Right lung (tissue), 5 donors: ENCODE data around the gene TTC39C. TPM values are rescaled to one million over a fixed set of nuclear protein-coding genes. Genes with fewer than 3 reads are reported as not detected.
"Not testable (repeated sequence)": the region's sequence is repeated elsewhere in the genome, so short reads cannot be mapped to it uniquely, and the experiment has no call there.

ENCODE experiments used
- DNase-seq, 2 donors: peaks; one replicate each; pipeline ENCODE4 v3.0.0-alpha.2; 2013
- polyA plus RNA-seq, 5 donors: library from polyadenylated mRNA; unstranded; fragments of 120-200 nt; gene quantifications; one replicate each; pipeline versions ENCODE4 v1.2.1 to v1.2.3, GENCODE V29; 2013; ENCODE audit warnings: inconsistent platforms in 1 of 5, low replicate concordance in 1 of 5; ENCODE audit not compliant: insufficient read length in 5 of 5, insufficient read depth in 1 of 5

The TTC39C gene
- polyA plus RNA-seq, 5 donors, result 11.1 to 14.5 (median 13.2) TPM

DNA sequence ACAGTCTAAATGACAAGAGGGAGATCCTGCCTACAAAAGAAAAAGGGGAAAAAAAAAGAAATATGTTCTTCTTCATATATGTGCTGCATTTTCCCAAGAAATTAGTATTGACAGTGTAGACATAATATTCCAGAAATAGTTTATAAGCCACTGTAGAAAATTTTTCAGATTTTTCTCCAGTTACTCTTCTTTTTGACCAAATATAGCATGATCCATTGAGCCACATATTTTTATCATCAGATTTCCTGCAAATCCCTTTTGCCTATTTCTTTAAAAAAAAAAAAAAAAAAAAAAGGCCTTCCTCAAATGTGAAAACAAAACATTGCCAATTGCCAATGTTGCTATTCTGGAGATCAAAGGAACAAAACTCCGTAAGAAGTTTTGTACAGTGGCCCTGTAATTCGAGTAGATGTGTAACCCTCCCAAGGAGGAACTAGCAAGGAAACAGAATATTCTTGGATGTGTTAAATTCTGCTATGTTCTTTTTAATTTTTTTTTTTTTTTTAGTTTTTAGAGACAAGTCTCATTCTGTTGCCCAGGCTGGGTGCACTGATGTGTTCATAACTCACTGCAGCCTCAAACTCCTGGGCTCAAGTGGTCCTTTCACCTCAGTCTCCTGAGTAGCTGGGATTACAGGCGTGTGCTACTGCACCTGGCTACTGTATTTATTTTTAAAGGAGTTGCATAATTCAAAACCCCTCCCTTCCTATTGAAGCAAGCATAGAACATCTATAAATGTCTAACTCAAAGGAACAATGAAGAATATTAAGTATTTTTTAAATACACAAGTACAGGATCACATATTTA is 111.8 kb downstream of the TTC39C start:
- DNase-seq, result no peak

DNA sequence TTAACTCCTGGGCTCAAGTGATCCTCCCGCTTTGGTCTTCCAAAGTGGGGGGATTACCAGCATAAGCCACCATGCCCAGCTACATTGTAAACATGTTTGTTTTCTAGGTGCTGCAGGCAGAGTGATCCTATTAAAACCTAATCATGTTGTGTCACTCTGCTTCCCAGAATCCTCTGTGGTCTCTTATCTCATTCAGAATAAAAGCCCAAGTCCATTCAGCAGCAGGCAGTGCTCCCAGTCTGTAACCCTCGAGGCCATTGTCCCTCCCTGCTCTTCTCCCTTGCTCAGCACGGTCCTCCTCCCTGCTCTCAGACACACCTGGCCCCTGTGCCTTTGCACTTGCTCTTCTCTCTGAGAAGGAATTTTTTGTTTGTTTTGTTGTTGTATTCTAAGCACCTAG is 113.2 kb downstream of the TTC39C start:
- DNase-seq, result no peak

DNA sequence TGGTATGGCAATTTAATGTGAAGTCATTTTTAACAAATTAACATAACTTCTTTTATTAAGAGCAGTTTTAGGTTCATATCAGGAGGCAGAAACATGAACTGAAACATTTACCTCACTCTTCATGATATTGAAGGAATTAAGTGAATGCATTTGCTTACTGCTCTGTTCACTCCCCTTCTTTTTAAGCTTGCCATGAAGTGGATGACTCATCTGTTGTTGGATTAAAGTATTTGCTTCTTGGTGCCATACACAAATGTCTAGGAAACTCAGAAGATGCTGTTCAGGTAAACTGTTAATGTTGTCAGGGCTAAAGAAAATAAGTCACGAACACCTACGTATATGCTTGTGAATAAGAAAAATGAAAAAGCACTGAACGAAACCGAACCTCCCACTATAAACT is 114.1 kb downstream of the TTC39C start:
- no peak for DNase-seq

DNA sequence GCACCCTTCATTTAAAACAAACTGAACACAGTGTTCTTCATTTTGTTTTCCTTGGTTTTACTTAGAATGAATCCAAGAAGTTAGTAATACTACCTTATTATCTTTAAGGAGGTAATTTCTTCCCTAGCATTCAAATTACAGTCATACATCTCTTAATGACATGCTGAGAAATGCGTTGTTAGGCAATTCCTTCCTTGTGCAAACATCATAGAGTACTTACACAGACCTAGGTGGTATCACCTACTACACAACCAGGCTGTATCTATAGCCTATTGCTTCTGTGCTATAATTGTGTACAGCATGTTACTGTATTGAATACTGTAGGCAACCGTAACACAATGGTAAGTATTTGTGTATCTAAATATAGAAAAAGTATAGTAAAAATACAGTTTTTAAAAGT is 115.9 kb downstream of the TTC39C start:
- DNase-seq, result no peak

DNA sequence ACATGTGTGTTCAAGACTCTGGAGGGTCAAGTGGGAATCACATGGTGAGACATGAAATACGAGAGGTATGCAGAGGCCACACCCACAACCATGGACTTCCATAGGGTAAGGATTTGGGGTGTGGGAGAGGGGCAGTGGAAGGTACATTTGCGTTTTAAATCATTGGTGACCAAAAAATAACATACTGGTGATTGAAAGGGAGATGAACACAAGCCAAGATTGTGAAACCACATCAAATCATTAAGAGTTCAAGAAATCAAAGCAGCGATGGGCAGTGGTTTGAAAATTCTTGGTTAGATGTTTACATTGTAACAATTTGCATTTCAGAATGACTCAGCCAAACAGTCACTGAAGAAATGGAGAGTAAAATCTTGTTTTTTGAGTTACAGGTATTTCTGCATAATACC is 122.4 kb downstream of the TTC39C start:
- no peak for DNase-seq

DNA sequence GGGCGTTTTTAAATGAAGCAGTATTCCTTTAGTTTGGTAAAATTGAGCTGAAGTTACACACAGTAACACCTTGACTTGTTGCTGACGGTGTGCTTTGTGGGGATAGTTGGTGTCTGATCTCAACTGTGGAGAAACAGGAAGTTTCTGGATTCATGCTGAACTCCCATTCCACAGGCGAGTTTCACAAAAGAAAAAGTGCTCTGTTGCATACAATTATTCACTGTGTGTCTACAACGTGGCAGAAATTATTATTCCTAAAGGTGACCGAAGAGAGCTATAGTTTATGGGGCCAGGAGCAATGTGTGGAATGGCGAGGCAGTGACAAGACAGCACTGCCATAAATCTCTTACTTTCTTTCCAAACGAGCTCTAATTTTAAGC is 123.8 kb downstream of the TTC39C start:
- no peak for DNase-seq

DNA sequence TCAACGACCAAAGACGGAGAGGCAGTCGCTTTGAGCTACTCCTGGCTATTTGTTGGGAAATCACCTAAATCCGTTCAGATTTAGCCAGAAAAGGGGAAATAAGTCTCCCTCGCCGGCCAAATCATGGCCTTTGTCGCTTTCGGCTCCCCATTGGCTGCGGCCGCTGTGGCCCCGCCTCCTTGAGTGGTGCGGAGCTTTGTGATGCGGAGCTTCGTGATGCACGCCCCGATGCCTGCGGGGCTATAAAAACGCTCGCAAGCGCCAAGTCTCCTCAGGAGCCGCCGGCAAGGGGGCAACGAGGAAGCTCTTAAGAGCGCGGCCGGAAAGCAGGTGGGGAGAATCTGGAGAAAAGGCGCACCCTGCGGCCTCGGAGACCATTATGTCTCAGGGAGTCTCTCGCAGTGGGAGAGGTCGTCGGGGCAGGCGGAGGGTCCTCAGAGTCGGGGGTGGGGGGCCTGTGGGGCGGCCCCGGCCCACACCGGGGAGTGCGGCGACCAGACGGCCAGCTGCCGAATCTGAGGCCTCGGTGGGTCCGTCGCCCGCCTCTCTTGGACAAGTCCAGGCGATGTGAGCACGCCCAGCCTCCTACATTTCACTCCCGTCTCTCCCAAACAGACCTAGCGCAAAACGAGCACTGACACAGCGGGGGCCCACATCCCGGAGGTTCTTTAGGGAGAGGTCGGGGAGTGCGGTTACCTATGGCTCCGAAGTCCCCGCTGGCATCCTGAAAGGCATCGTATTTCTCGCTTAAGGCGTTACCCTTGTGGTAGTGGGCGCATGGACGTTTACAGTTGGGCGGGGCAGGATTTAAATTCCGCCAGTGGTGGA is 124.4 kb downstream of the TTC39C start, which contains the start of gene CABYR:
TSS of gene CABYR (plus strand) at position 274 of the 828 bp plus-strand sequence. CDS start 4,053 bp downstream, outside the sequence.
- peak; percentile 51 to 58 for DNase-seq

DNA sequence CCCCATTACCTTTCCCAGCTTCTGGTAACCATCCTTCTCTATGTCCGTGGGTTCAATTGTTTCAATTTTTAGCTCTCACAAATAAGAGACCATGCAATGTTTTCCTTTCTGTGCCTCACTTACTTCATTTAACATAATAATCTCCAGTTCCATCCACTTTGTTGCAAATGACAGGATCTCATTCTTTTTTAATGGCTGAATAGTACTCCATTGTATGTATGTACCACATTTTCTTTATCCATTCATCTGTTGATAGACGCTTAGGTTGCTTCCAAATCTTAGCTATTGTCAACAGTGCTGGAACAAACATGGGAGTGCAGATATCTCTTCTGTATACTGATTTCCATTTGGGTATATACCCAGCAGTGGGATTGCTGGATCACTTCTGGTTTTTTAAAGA is 126.1 kb downstream of the TTC39C start:
- no peak for DNase-seq

DNA sequence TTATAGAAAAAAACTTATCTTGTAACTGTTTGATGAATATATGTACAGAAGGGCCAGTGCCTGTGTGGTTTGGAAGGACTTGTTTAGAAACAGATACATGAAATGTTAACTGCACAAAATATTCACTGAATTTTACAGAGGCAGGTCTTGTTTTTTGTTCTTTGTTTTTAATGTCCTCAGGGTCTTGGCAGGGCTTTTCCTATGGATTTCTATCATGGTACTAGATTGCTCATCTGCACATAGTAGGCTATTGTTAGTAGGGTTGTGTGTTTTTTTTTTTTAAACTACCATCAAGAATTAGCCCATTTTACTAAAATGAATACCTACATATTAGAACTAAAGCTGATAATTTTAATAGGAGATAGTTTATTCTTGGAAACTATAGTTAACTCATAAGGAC is 127.8 kb downstream of the TTC39C start:
- no peak for DNase-seq

DNA sequence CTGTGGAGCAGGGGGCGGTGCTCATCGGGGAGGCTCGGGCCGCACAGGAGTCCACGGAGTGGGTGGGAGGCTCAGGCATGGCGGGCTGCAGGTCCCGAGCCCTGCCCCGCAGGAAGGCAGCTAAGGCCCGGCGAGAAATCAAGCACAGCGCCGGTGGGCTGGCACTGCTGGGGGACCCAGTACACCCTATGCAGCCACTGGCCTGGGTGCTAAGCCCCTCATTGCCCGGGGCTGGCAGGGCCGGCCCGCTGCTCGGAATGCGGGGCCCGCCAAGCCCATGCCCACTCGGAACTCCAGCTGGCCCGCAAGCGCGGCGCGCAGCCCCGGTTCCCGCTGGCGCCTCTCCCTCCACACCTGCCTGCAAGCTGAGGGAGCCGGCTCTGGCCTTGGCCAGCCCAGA is 135.0 kb downstream of the TTC39C start:
- not testable (repeated sequence) for DNase-seq

DNA sequence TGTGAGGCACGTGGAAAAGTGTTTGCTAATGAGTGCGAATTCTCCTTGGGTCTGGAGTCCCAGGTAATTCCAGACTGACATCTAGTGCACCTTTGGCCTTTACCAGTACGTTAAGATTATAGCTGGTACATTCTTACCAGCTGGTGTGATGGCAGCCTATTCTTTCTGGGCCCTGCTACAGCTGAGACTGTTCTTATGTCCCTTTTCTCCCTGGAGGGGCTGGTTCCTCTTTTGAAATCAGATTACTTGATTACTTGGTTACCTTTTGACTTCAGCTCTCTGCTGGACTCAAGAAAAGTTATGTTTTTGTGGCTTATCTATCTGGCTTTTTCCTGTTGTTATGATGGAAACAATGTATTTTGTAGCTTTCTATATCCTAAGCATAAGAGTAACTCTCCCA is 138.8 kb downstream of the TTC39C start:
- DNase-seq, result no peak

DNA sequence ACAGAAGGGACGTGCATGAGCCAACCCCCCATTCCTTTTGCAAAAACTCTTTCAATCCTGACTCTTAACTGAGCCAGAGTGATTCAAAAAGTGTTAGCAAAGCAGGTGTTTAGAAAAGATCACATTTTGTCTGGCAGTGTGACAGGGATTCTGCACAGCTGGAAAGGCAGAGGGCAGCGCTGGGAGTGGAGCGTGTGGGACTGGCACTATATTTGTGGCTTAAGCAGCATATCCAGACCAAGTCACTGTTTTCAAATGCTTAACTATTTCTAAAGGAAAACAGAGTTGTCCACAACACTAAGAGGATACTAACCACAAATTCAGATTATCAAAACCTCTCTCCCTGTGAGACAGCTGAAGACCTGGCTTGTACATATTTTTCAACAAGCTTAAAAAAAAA is 143.3 kb downstream of the TTC39C start:
- DNase-seq, result no peak

DNA sequence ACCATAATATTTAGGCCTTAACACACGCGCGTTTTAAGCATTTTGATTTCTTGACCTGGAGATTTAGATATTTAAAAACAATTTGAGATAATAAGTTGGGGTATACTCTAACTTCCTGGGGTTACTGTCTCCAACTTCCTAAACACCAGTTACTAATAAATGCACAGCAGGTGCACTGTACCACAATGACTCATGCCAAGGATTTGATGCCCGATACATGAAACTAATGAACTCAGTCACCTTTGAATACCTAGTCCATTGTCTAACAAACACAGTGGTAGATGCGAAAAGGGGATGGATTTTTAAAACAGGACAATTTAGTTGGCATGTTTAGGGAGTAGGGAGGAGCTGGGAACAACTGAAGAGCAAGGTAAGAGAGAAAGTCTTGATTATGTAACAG is 145.5 kb downstream of the TTC39C start:
- no peak for DNase-seq

DNA sequence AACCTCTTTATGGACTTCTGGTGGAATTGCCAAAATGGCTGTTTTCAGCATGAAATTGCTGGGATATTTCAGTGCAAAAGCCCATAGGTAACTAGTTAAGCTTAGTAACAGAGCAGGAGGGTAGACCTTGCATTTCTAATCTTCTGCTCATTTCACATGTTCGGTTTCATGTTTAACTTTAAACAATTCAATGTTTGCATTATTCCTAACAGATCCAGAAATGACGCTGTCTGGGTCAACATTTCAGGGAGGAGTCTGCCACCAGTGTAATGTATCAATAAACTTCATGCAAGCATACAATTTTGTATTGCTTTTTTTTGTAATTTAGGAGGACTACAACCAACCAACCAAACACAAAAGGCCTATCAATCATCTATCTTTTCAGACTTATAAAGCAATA is 146.8 kb downstream of the TTC39C start:
- no peak for DNase-seq

DNA sequence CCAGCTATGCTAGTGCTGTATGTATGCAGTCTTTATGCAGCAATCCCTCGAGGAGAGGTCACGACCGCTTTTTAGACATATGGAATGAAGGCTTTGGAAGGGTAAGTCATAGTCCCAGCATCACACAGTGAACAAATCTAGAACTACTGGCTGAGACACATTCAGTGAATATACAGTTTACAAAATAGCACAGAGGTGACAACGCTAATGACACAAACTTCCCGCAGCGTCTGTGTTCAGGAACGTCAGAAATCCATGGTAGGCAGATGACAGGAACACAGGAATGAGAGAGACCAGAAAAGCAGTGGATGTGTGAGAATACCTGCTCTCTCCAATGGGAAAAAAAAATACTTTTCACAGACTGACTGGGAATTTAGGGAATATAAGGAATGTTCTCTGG is 153.9 kb downstream of the TTC39C start:
- DNase-seq, result no peak

DNA sequence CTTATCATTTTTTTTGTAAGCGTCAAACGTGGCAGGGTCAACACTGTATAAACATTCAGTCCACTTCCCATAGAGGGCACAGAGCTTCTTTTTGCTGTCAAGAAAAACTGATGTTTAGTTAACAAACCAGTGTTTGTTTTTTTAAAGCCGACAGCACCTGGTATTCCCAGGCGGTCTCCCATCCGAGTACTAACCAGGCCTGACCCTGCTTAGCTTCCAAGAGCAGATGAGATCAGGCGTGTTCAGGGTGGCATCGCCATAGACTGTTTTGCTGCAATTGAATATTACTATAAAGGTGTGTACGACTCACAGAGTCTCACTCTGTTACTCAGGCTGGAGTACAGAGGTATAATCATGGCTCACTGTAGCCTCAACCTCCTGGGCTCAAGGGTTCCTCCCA is 155.8 kb downstream of the TTC39C start:
- DNase-seq, result no peak

DNA sequence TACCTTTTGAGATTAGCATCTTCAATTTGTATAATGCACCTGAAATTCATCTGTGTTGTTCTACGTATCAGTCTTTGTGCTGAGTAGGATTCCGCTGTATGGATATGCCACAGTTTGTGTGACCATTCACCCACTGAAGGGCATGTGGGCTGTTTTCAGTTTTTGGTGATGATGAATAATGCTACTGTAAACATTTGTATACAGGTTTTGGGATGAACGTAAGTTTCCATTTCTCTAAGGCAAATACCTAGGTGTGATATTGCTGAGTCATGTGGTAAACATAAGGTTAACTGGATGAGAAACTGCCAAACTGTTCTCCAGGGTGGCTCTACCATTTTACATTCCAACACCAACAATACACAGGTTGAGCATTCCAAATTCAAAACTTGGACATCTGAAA is 159.4 kb downstream of the TTC39C start:
- no peak for DNase-seq

DNA sequence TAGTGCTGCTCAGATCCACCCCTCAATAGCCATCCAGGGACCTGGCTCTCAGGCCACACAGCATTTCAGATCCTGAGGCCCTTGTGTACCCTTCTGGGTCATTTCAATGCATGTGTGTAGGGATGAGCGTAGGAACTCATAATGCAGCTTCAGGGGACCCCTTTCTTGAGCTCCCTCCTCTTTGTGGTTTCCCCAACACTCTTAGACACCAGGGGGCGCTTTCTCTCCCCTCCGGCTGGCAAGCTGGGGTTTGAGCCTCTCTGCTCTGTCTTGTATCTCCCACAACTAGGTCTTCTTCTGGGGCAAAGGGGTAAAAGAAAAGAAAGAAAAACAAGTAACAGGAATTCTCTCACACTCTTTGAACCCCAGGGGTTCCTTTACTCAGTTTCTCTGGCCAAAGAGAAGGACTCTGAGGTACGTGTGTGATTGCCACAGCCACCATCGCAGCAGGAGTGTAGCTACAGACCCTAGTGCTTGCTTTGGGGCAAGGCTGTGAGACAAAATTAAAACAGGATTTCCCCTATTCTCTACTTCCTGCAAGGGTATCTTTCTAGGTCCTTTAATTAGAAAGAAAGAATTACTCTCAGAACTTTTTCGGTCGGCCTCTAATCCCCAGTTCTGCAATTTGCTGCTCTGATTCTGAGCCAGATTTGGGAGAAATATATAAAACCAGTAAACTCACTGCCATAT is 162.3 kb downstream of the TTC39C start:
- peak in 1 of 2 donors; percentile 32 for DNase-seq

DNA sequence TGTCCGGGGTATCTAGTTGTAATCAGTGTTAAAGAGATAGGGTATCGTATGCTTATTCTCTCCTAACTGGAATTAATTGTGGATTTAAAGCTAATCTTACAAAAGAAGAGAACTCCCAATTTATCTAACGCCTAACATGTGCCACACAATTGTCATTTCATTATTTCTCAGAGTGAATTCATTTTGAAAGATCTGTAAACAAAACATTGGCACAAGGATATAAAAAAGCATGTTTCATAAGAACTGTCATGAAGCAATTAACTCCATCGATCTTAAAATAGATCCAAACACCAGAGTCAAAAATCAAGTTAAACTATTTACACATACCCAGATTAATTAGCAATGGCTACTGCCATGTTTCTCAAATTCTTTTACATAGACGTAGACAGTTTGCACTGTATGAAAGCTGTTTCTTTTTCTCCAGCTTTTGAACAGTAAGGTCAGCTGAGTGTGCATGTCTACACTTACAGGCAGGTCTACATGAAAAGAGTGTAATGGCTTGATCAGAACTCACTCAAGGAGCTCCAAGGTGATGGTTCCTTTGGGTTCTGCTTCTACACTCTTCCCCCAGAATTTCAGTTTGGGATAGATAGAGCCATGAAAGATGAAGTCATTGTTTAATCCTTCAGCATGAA is 163.1 kb downstream of the TTC39C start:
- DNase-seq, result no peak

DNA sequence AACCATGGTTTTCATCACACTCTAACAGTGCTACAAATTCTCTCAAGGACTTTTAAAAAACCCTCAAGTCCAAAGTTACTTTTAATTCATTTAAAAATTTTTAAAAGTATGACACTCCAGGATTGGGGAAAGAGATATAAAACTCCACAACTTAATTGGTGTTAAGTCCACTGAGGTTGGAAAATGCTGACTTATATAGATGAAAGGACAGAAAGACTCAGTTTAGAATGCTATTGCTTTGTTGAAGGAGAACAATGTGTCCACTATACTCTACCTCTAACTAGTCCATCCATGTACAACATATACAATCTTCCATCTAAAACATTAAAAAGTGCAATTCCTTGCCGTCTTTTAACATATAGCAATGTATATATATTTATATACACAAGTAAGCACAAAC is 165.5 kb downstream of the TTC39C start:
- no peak for DNase-seq

DNA sequence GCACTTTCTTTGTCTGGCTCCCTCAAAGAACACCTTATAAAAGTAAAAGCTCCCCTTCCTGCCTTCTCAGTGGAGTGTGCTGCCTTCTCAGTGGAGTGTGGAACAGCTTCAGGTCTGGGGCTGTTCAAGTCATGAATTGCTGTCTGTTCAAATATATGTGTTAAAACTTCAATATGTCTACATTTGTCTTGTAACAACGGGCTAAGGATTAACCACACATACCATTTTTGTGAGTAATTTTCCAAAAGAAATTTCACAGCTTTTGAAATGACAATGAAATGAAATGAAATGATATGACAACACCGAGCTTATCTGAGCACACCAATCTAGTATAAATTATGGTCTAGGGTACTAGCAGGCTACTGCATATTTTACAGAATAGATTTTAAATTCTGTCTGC is 167.3 kb downstream of the TTC39C start:
- no peak for DNase-seq
